Mucosa of gallbladder (tissue), 1 donor: ENCODE data around the gene NFIA. TPM values are rescaled to one million over a fixed set of nuclear protein-coding genes. Genes with fewer than 3 reads are reported as not detected.
A peak's percentile ranks its signal among the peaks of the same experiment; 100 is the strongest.

Experiments
- DNase-seq: peaks from one replicate; pipeline ENCODE4 v3.0.0-alpha.2; 2020; ENCODE audit warnings: low spot score
- total RNA-seq: library from RNA; stranded (reverse); gene quantifications from one replicate; pipeline ENCODE4 v1.2.1, GENCODE V29; 2021
- donor health status: DM: no; HTN: no; CAD: no.

Gene NFIA
- total RNA-seq, 1 donor from 2014 or later, result 82.8 TPM

- no peak for DNase-seq
These were observed 100.1 kb downstream of the NFIA start for GRCh38 chr1:61182480-61182879.

GRCh38 chr1:61183471-61184039 lies 101.2 kb downstream of the NFIA start:
- peak; percentile 63 for DNase-seq

DNA sequence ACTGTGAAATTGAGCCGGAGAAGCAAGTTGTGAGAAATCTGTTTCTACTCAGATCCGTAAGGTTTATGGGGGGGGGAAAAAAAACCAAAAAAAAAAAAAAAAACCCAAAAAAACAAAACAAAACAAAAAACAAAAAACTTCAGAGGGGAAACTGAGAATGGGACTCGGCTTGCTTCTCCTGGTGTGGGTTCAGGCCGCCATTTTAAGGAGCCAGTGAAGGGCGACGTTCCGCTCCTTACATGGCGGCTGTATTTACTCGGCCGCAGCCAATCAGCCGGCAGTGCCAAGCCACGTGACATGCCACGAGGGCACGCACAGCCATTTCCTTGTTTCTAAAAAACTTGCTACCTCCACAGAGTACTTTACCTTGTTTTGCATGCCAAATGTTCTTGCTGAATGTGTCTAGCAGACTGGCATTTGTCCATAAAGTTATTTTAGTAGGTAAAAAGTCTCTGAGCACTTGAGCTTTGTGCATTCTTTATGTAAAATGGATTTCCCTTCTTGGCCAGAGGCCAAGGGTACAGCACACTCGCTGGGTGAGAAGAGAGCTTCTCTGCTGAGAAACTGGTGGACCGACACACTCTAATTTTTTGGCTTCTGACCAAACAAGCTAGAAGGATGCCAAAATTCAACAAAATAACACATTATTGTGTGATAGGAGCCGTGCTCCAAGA lies 101.8 kb downstream of the NFIA start:
- DNase-seq, result peak; percentile 94

DNA sequence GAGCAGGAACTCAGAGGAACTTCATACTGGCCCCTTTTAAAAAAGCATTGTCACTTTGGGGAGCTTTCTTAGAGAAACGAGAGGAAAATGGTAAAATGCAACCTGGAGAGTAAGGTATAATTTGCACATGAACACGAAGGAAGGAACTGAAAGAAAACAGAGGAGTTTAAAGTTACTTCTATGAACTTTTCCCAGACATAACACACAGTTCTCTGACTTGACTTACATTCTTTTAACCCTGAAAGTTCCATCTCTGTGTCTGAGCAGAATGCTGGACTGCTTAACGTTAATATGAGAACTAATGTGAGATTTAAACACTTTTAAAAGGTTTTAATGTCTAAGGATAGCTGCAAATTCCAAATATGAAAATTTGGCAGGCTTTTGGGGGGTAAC lies 102.3 kb downstream of the NFIA start:
- DNase-seq, result no peak

DNA sequence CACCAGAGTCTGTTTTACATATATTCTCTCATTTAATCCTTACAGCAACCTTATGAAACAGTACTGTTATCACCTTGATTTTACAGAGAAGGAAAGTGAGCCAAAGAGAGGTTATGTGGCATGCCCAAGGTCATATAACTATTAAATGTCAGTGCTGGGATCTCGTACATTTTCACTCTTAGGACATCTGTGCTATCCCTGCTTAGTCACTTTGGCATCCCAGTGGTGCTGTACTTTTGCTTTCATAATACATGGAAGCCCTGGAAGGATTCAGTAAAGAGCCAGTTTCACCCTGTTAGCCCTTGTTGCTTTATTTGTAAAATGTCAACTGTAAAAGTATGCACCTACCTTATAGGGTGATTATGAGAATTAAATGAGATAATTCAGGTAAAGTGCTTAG lies 104.4 kb downstream of the NFIA start:
- no peak for DNase-seq

GRCh38 chr1:61187352-61188086 lies 105.2 kb downstream of the NFIA start:
- DNase-seq, result no peak

GRCh38 chr1:61190153-61190552 lies 107.8 kb downstream of the NFIA start:
- no peak for DNase-seq

DNA sequence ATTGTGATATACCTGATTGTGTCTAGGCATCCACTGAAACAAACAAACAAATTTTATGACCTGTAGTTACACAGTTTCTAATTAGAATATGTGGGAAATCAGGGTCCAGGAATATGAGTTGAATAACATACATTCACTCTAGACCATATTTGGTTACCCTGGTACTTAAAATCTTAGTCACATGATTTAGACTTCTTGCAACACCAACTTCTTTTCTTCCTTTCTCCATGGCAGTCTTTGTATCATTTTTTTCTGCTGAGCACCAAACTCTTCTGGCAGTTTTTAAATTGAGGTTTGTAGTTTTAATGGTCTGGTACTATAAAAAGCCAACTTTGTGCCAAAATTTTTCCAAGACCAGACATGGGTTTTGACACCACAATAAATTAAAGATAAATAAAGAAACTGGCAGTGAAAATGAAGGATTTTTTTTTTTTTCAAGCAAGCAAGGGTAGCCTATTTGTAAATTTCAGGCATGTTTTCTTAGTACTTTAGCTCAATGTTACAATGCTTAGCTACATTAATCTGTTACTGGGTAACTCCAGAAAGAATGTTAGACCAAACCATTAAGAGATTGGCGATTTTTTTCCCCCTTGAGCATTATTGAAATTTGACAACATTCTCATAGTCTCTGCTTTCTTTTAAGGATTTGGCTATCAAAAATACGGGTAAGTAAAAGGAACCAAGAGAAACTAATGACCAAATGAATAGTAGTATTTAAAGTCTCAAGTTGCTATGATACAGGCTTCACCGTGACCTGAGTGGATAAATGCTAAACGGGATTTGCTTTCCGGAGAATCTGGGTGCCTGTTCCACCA lies 108.5 kb downstream of the NFIA start:
- DNase-seq, result no peak

- no peak for DNase-seq
These were observed 109.0 kb downstream of the NFIA start for GRCh38 chr1:61191433-61191720.

DNA sequence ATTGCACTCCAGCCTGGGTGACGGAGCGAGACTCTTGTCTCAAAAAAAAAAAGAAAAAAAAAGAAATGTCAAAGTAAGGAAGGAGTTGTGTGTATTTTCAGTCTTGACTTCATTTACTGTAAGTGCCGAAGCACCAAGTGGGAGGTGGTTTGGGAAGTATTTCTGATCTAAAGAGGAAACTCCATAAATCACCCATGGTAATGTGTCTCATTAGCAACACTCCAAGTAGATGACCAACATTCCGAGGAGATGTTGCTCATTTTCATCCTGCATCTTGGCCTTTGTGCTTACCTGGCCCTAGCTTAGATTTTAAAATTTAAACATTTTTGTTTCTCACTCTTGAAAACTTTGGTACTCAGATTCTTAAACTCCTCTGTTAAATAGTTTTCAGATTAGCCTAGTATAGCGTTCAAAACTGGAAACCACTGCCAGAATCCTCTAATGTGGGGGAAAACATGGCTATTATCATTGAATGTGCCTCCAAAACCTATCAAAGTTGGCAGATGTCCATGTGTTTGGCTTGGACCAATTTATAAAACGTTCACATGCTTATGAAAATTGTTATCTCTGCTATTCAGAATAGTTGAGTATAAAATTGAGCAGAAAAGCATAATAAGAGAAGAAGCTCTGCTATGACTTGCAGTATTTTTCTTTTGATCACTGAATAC lies 110.4 kb downstream of the NFIA start:
- no peak for DNase-seq

DNA sequence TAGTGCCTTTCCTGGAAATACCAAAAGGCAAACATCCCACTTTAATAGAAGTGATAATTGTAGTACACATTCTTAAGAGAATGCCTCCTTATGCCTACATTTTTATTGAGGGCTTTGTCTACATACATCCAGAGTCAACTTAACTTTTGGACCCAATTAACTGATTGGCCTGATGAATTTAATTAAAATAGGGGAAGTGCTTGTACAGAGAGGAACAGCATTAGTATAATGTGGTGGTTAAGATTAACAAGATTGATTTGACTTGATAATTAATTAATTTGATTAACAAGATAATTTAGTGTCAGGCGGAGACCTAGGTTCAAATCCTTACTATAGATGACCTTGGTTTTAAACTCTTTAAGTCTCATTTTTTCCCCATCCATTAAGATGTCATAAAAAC lies 111.4 kb downstream of the NFIA start:
- no peak for DNase-seq

DNA sequence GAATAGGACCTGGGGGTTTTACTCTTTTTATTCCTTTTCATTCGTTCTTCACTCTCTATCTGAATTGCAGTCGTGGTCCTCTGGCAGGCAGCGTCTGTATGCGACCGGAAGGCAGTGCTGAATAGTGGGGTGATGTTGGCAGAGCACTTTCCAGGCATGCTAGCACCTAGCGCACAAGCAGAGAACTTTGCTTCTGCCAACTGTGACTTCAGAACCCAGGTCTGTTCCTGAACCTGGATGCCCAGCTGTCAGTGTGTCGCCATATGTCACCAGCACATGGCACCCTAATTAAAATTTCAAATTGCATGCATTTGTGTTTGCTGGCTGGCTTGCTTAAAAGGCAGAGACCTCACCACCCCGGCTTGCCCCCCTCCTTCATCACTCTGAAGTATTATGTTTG lies 116.2 kb downstream of the NFIA start:
- DNase-seq, result no peak

GRCh38 chr1:61201035-61201434 lies 118.7 kb downstream of the NFIA start:
- DNase-seq, result no peak

- DNase-seq, result no peak
These were observed 120.7 kb downstream of the NFIA start for GRCh38 chr1:61202854-61203598.

GRCh38 chr1:61204528-61204927 lies 122.2 kb downstream of the NFIA start:
- no peak for DNase-seq

- no peak for DNase-seq
These were observed 125.1 kb downstream of the NFIA start for GRCh38 chr1:61207416-61207815.

GRCh38 chr1:61208172-61208571 lies 125.8 kb downstream of the NFIA start:
- DNase-seq, result no peak

- no peak for DNase-seq
These were observed 126.5 kb downstream of the NFIA start for GRCh38 chr1:61208831-61209230.

DNA sequence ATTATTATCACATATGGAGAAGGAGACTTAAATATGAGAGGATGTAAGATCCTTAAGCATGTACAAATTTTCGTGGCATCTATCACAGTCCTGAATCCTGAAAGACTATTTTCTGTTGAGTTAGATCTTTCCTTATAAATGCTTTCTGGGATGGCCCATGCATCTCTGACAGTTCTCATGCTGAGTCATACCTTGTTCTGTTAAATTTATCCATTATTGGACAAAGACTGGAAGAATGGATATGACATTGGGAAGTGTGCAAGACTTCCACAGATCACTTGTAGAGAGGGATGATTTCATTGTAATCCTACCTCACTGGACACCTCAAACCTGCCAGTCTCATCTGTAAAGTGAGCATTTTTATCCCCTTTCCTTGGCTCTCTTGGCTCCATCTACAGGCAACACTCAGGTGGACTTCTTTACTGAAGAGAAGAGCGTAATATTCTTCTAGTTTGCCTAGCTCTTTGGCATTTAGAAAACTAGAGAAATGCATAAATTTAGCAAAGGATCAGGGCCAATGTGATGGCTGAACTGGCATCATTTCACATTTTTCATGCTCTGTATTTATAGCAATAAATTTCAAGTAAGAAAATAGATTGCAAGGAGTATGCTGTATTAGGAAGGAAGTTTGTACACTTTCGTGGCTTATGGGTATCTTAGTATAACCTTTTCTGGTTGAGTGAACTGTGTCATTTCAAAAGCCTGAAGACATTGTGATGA lies 128.2 kb downstream of the NFIA start:
- DNase-seq, result no peak

DNA sequence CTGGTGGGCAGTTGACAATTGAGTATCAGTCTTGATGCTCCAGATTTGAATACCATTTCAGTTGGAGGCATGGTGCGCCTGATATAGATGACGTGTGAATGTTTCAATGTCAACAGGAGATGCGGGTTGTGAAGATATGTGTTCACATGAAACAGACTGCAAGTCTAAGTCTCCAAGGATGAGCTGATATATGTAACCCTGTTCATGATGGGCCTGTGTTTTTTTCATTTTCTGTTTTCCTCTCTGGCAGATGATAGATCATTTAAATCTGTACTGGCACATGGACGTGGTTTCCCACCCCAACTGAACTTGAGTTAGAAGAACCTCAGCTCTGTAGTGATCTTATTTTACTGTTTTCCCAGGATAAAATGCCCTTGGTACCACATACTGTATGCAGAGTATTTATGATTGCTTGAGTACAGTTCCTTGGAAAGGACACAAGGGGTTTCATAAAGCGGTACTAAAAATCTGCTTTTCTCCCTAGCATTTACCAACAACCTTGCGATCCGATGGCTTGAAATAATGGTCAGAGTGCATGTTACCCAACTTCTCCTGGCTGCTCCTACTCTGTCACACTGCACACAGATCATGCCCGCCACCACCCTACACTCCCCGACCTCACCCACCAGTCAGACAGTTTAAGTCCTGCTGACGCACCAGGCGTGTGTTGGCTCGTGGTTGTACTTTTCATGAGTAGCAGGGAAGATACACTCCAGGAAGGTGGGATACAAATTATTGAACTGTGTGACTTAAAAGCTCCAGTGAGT lies 131.1 kb downstream of the NFIA start:
- DNase-seq, result no peak
